ENCODE results near the gene PGD.

DNA sequence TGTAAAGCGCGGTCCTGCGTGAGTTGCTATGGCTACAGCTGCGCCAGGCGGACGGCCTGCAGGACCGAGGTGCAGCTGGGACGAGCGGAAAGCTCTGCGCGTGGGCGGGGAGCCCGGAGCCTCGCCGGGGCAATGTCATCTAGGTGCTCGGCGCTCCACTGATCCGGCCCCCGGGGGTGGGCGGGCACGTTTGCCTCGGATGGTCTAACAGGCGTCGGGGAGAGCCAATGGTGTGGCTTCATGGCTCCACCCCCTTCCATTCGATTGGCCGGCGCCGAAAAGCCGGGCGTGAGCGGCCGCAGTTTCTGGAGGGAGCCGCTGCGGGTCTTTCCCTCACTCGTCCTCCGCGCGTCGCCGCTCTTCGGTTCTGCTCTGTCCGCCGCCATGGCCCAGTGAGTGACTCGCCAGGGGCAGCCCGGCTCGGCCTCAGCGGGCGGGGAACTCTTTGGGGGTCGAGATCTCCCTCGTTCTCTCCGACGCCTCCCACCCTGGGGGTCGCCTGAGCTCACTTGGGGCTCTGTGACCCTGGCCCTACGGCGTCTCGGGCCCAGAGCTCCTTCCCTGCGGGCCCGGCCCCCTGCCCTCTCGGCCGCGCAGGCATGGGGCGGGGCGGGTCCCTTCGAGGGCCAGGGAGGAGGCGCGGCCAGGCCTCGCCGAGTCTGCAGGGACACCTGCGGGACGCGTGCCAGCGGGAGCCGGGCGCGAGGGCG lies at the start of gene PGD:
- TF ChIP-seq, protein P1, sequence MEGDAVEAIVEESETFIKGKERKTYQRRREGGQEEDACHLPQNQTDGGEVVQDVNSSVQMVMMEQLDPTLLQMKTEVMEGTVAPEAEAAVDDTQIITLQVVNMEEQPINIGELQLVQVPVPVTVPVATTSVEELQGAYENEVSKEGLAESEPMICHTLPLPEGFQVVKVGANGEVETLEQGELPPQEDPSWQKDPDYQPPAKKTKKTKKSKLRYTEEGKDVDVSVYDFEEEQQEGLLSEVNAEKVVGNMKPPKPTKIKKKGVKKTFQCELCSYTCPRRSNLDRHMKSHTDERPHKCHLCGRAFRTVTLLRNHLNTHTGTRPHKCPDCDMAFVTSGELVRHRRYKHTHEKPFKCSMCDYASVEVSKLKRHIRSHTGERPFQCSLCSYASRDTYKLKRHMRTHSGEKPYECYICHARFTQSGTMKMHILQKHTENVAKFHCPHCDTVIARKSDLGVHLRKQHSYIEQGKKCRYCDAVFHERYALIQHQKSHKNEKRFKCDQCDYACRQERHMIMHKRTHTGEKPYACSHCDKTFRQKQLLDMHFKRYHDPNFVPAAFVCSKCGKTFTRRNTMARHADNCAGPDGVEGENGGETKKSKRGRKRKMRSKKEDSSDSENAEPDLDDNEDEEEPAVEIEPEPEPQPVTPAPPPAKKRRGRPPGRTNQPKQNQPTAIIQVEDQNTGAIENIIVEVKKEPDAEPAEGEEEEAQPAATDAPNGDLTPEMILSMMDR (IDR thresholded peaks at IDR 0.05 in 8 of 11, conservative IDR thresholded peaks at IDR 0.05 in 3 of 11) = peak in 3 of 11 experiments; percentile 20 to 45 (median 28)
- TF ChIP-seq POLR2A (IDR thresholded peaks at IDR 0.05) = peak in 2 of 3 donors; percentile 12 to 56
